ENCODE data around the gene CAPG.
A peak's percentile ranks its signal among the peaks of the same experiment; 100 is the strongest.
"Not testable (repeated sequence)": the region's sequence is repeated elsewhere in the genome, so short reads cannot be mapped to it uniquely, and the experiment has no call there.

CAPG gene

DNA sequence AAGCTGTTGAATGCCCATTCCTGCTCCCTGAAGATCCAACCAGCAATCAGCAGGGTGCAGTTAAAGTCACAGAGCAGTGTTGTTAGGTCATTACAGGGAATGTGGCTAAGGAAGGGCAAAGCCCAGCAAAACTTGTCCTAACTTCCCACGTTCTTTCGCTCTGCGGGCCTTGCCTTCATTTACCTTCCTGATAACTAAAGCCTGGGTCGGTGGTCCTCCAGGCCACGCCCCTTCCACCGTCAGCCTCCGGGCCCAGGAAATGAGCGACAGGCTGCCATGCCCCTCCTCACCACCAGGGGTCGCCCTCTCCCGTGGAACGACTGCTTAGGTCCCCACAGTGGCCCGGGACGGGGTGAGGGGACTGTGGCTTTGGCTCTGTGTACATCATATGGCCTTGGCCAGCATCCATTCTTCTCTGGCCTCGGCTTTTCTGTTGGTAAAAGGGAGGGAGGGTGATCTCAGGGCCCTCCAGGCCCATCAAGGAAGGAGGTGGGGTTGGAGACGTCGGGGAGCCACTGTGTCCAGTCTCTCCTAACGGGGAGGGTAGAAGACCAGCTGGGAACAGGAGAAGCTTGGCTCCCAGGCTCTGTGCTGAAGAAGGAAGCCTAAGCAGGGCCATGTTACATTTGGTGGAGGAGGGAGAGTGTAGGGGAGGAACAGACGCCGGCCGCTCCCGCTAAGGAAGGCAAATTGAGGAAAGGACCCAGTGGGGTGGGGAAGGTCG is 10.5 kb upstream of the CAPG start:
- peak; percentile 83 to 91 for DNase-seq

DNA sequence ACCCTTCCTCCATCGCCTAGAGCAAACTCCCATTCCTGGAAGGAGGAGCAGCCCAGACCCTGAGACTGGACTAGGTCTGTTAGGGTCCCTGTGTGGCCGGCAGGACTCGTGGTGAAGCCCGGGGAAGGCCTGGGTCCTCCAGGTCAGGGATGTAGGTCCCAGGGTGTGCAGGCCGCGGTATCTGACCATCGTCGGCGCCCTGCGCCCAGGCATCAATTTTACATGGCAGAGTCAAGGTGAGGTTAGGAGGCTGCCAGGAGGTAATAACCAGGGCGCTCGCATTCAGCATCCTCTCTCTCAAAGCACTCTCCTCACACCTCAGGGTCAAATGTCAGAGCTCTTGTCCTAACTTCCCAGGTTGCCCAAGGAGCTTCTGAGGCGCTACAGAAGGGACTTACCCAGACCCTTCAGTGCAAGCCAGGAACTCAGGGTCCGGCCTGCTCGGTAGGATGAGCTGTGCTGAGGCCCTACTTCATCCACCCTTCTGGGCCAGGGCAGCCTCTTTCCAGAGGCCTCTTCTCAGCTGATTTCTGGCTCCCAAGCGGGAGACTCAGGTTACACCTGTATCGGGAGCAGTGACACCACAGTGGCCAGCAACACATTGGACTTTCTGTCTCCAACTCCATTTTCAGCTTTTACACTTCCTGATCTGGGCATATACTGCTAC is 9.0 kb upstream of the CAPG start:
- DNase-seq = no peak

DNA sequence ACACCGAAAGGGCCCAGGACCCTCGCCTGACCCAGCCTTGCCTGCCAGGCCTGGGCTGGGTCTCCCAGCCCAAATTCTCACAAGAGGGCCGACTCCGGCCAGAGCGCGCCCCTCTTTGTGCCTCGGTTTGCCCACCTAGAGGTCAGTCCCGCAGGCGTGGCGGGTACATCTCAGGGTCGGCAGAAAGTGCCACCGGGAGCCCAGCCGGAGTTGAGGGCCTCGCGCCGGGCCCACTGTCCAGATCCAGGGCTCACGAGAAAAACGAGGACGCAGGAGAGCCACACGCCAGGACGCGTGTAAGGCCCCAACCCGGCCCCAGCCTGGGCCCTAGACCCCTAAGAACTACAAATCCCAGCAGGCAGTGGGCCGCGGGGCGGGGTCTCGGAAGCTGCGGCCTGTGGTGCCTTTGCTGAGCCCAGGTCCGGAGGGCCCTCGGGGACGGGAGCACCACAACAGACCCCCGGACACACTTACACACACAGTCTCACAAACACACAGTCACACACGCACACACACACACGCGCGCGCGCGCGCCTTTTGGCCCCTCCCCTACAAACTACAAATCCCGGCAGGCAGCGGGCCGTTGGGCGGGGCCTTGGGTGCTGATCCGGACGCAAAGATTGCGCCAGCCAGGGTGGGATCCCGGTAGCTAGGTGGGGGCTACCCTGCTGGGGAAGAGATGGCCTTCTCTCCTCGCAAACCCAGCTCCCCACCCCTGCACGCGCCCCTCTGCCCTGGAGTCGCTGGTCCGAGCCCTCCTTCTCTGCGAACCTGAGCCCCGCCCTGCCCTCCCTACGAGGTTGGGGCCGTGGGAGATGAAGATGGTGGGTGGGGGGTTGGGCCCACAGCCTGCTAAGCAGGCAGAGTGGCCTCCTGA is 8.2 kb upstream of the CAPG start, which contains the start of gene SH2D6:
Gene SH2D6 (plus strand): TSS at position 583 of the 877 bp plus-strand sequence. CDS start 10,752 bp downstream, outside the sequence.
- peak; percentile 80 to 84 for DNase-seq

DNA sequence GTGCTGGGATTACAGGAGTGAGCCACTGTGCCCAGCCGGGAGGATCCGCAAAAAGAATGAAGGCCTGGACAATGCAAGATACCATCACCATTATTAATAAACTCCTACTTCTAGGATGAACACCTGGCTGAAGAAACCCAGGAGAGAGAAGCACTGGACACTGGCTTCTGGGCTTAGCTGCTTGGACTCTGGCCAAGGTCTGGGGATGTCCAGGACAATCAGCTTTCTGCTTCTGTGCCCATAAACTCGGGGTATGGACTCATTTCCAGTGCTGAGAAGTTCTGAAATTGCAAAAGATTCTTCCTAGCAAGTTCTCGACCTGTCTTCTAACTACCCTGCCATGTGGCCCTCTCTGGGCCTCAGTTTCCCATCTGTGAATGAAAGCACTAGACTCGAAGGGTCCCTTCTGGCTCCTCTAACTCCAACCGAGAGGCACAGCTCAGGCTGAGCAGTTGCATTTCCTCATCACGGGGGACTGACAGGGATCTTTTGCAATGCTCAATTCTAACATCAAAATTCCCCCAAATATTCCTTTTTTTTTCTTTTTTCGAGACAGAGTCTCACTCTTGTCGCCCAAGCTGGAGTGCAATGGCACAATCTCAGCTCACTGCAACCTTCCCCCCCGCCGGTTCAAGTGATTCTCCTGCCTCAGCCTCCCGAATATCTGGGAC is 5.9 kb upstream of the CAPG start:
- DNase-seq = no peak

DNA sequence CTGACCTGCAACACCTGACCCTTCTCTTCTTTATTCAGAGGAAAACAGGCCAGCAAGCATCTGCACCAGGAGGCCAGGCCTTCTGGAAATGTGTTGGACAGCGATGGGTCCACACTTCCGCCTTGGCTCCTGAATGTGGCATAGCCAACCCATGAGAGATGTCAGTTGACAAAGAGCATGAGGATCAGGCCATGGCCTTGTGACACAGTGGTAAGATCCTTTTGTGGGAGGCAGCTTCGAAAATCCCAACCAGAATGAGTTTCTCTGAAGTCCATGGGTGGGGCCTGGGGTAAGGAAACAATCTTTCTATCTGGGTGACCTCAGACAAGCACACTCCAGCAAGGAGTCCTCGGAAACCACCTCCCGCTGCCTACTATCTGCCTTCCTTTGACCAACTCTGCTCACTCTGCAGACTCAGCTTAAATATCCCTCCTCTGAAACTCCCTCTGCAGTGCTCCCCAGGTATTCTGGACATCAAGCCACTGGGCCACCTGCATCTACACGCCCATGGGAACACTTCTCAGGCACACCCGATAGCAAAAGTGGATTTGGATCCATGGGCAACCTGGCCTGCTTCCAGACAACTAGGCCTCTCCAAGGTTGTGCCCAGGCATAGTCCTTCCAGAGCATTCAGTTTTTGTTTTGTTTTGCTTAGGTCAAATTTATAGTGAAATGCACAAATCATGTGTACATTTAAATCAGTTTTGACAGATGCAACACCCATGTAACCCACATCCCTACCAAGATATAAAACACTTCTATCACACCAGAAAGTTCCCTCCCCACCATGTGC is 4.8 kb upstream of the CAPG start:
- DNase-seq = no peak

DNA sequence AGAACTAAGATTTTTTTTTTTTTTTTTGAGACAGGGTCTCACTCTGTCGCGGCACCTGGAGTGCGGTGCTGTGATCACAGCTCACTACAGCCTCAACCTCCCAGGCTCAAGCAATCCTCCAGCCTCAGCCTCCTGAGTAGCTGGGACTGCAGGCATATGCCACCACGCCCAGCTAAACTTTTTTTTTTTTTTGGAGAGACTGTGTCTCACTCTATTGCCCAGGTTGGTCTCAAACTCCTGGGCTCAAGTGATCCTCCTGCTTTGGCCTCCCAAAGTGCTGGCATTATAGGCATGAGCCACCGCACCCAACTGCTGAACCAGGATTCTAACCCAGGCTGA is 4.2 kb upstream of the CAPG start:
- not testable (repeated sequence) for DNase-seq

DNA sequence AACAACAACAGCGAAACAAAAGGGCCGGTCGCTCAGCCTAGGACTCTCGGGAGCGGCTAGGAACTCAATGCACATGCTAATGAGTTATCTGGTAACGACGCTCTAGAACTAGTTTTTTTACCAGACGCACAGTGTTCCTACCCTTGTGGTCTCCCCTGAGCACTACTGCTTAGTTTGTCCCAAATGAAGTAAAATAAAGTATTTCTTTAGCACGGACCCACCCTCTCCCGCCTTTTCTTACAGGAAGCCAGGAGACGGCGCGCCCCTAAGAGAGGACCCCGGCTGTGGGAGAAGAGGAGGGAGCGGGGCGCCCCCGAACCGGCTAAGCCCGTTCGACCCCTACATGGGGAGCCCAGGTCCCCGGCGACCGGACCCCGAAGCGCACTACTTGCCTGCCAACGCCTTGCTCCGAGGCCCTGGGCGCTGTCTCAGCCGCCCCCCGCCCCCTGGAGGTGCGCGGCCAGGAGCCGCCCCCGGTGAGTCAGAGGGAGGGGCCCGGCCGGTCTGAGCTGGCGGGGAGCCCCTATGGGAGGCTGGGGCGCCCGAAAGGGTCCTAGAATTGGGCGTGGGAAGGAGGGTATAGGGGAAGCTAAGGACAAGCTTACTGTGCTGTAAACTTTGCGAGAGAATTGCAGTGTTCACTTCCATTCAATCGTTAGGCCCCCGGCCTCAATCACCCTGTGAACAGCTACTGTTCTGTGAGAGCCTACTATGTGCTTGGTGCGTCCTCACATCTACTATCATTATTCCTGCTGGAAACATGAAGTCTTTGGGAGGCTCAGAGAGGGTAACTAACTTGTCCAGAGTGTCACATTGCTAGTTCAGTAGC is 3.6 kb upstream of the CAPG start:
- peak in 1 of 2 donors; percentile 45 for DNase-seq

DNA sequence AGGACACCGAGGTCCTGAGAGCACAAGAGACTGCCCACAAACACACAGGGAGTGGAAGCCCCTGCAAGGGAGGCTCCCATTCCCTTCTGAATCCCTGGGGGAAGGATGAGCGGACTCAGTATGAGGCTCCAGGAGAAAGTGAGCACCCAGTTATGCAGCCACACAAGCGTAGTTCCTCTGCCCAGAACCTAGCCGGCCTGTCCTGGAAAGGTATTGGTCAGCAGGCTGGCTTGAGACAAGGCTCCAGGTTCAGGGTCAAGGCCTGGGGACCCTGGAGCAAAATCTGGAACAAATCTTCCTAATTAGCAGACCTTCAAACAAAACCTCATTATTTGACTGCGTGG is 1.2 kb upstream of the CAPG start:
- no peak for DNase-seq

DNA sequence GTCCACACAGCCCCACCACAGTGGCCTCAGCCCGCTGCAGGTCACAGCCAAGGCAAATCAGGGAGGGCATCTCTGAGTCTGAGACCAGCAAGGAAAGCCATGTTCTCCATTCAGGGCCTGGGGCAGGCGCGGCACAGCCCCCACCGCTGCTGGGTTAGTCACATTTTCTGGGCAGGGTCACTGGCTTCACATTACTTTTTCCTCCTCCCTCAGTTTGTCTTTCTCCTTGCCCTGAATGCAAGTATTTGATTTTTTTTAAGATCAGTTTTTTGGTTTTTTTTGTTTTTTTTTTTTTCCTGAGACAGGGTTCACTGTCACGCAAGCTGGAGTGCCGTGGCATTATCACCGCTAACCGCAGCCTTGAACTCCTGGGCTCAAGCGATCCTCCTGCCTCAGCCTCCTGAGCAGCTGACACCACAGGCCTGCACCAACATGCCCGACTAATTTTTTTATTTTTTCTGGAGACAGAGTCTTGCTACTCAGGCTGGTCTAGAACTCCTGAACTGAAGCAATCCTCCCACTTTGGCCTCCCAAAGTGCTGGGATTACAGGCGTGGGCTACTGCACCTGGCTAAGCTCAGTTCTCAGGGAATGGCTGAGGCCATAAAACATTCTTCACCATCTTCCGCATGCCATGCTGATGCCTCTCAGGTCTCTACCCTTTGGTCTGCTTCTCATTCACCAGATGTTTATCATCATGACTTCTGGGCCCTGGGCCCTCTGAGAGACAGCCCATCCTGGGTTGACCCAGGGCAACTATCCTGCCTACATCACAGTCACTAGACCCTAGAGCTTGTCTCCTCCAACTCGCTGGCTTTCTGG is 628 bp upstream of the CAPG start:
- no peak for DNase-seq

DNA sequence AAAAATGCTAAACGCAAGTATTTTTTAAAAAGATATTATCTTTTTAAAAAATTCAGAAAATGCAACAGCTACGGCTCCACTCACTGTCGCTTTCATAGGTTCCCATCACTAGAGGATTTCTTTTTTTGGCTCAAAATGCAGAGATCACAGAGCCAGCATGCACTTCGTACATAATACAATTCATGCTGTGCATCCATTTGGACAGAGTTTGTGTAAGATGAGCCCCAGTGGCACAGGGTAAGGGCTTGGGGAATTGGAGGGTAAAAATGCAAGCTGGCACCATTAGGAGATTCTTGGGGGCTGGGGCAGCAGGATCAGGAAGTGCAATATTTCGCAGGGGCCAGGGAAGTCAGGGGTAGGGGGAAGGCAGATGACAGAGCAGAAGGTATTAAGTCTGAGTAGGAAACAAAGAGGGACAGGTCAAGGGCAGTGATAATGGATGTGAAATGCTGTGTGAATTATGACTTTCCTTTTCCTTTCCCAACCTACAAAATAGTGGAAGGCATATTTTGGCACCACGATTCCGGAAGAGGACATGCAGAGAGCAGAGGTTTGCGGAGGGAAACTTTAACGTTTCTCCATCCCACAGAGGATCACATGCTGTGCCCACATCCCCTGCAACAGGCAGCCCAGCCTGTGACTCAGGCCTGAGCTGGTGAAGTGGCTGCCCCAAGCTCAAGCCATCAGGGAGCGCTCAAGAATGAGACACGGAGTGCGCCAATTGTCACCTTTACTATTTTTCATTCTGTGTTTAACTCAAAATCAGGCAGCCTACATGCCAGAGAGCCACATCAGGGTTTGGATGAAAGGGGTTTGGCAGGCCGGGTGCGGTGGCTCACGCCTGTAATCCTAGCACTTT is 4.7 kb downstream of the CAPG start:
- peak; percentile 64 to 71 for DNase-seq

DNA sequence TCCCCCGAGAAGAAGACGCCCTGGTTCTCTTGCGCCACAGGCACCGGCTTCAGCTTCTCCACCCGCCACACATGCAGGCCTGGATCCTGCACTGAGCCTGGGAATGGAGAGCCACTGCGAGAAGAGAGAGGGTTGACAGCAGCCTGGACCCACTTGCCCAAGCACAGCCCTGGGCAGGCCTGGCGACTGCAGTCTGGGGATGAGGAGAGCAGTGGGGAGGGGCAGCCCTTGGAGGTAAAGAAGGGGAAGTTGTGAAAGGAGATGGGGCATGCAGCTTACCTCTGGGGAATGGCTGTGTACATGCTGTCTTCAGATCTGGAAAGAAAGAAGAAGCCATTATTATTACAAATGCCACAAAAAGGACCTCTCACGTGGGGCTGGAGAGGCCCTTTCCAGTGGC is 8.3 kb downstream of the CAPG start:
- DNase-seq = no peak

DNA sequence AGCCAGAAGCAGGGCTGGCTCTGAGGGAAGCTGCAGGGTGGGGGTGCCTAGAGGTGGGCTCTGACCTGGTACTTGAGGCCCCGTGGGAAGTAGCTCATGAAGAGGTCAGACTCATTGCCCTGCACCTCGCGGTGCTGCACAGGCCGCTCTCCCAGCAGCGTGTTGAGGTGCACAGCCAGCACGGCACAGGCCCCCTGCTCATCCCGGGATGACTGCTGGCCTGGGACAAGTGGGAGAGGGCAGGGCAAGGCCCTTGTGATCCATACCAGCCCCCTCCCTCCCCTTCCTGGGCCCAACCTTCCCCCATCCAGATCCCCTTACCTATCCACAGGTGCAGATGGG is 8.7 kb downstream of the CAPG start:
- DNase-seq = no peak

DNA sequence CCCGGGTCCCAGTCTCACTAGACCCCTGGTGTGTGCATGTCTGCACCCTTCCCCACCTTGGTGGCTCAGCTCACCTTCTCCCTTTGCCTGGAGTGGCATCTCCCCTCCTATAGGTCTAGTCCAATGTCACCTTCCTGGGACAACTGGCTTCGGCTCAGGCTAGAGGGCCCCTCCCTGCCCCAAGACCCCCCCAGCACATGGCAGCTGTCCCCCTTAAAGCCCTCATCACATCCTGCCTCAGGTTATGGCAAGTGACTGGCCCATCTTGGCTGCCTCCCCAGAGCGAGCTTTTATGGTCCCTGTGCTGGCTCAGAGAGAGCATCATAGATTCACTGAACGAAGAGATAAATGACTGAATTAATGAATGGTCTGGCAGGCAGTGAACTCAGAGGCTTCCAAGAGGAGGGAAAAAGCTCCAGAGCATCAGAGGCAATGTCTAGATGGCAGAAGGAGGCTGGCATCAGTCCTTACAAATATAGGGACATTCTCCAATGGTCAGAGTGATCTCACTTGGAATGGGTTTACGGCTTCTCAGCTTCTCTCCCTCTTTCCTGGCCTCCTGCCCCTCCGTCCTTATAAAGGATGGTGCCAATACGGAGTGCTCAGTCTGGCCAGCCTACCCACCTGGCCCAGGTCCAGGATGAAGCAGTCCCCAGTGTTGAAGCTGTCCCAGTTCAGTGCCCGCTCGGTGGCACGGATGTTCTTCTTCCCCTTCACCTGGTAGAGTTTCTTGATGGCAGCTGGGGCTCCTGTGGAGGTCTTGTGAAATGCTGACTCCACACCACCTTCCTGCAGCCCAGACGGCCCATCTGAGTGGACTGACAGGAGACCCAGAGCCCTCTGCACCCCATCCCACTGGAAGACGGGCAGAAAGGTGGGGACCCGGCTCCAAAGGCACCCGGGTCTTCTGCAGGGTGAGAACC is 9.4 kb downstream of the CAPG start:
- DNase-seq = no peak

DNA sequence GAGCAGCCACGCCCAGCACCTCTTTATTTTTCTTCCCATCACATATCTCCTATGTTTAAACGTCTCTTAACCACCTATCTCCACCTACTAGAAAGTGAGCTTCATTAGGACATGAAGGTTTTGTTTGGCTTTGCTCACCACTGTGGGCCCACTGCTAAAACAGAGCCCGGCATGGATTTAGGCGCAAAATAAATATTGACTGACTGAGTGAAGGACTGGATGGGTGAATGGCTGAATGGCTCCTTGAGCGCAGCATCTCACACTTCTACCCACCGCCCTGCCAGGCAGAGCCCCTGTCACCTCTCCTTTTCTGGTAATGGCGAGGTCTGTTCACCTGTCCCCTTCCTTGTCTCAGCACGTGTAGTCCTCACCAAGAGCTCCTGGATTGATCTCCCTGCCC is 10.1 kb downstream of the CAPG start:
- no peak for DNase-seq

DNA sequence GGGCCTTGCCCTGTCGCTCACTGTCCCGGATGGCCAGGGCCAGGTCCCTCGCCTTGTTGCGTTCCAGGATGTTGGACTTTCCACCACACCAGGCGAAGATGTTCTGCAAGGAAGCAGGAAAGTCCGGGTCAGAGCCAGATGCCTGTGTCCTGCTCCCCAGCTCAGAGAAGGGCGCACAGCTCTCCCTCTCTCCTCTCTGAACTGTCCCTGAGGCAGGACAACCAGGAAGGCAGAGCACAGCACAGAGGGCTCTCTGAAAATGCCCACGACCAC is 11.0 kb downstream of the CAPG start:
- DNase-seq = no peak

DNA sequence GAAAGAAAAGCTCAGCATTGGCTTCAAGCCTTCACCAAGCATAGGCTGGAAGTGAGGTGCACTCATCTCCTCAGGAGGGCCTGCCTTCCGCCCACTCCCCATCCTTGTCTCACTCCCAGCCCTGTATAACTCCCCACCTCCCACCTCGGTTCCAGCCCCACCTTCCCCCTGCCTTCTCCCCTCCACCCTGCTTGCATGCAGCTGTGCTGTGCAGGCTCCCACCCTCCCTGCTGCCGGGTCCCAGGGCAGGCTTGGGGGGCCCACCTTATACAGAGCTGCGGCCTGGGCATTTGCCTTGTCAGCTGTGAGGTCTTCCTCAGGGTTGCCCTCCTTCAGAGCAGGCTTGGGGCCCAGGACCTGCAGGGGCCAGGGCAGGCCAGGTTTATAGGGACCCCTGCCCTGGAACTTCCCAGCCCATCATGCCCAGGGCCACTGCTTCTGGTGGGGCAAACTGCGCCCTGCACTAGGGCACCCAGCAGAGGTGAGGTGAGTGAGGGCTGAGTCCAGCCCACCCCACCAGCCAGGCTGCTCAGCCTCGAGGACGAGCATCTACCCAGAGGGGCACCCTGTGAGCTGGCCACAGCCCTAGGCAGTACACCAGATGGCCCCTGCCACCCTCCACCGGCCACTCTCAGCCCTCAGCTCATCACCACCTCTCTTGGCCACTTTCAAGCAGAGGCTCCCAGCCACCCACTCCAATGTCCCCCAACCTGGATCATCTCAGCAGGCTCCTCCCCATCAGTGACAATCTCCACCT is 11.6 kb downstream of the CAPG start:
- no peak for DNase-seq

DNA sequence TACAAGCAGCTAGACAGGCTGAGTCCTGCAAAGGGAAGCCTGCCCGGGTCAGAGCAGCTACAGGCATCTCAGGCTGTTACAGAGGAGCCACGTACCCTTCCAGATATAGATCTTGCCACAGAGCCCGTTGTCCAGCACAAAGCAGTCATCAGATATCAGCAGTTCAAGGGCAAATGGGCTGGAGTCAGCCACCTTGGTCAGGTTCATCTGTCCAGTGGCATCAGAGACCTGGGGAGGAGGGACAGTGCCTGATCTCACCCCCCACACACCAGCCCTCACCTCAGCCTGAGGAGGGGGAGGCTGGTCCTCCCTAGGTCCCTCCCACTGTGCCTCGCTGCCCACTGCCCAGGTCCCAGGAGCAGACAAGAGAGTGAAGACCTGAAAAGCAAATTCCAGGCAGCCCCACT is 12.2 kb downstream of the CAPG start:
- DNase-seq = no peak
